H1 (cell line): Measurements from ENCODE around the gene IFI44L. TPM values are rescaled to one million over a fixed set of nuclear protein-coding genes. Genes with fewer than 3 reads are reported as not detected.

Source experiments
- CTCF ChIA-PET: fragments of 300-600 bp; sonication (Branson Sonifier 250); formaldehyde crosslinking; loops from one replicate; lab custom pipeline; 2021; ENCODE audit not compliant: partially characterized antibody; lab: Charles Lee
- POLR2A ChIA-PET: fragments of 300-600 bp; sonication (Branson Sonifier 250); formaldehyde crosslinking; loops from one replicate; lab custom pipeline; 2021; ENCODE audit warnings: inconsistent platforms; ENCODE audit not compliant: partially characterized antibody; lab: Charles Lee
- DNase-seq, 2 experiments: peaks; one replicate each; pipeline versions ENCODE4 v3.0.0 to v3.0.0-alpha.2; 2010 to 2022; ENCODE audit warnings: low spot score in 2 of 2, low read depth in 1 of 2, mixed read lengths in 1 of 2
- FAIRE-seq: peaks from 2 replicates; lab custom pipeline; 2011; peaks lifted over from hg19 to GRCh38; lab: Jason Lieb, UNC
- H2AFZ ChIP-seq: 2 replicates; pipeline ENCODE4 v1.8.1; 2012; ENCODE audit warnings: low read length, inconsistent platforms
- H2AK5ac ChIP-seq: 2 replicates; pipeline ENCODE4 v1.6.1; 2013; ENCODE audit warnings: low read depth, low read length
- H2BK120ac ChIP-seq: replicated peaks from 2 replicates; pipeline ENCODE3; 2013; ENCODE audit warnings: low read depth, low read length, inconsistent platforms
- H2BK12ac ChIP-seq: 2 replicates; pipeline ENCODE4 v1.6.1; 2013; ENCODE audit warnings: low read depth, low read length
- H2BK15ac ChIP-seq: 2 replicates; pipeline ENCODE4 v1.6.1; 2013; ENCODE audit warnings: low read length
- H2BK20ac ChIP-seq: 2 replicates; pipeline ENCODE4 v1.6.1; 2013; ENCODE audit warnings: low read length
- H2BK5ac ChIP-seq: 2 replicates; pipeline ENCODE4 v1.6.1; 2013; ENCODE audit warnings: low read depth, low read length
- H3K14ac ChIP-seq: 2 replicates; pipeline ENCODE4 v1.6.1; 2013; ENCODE audit warnings: inconsistent platforms; ENCODE audit not compliant: insufficient read length
- H3K18ac ChIP-seq: 2 replicates; pipeline ENCODE4 v1.6.1; 2013; ENCODE audit warnings: low read length; ENCODE audit errors: extremely low read depth
- H3K23ac ChIP-seq: 2 replicates; pipeline ENCODE4 v1.6.1; 2013; ENCODE audit warnings: inconsistent platforms; ENCODE audit not compliant: insufficient read length
- H3K23me2 ChIP-seq: 2 replicates; pipeline ENCODE4 v1.6.1; 2013; ENCODE audit warnings: low read depth, low read length
- H3K27ac ChIP-seq: 2 replicates; pipeline ENCODE4 v1.6.1; 2011; ENCODE audit warnings: low read depth, low read length, inconsistent platforms
- H3K27me3 ChIP-seq, 4 experiments: replicated peaks in 1 of 4; 1 replicate in 1 of 4; 2 replicates in 3 of 4; pipeline versions ENCODE4 v1.6.1 to v1.8.1; 2011 to 2013; ENCODE audit warnings: low read length in 3 of 4, mild to moderate bottlenecking in 3 of 4, inconsistent platforms in 2 of 4, mixed read lengths in 2 of 4, moderate library complexity in 1 of 4; ENCODE audit not compliant: control insufficient read depth in 3 of 4, insufficient read depth in 3 of 4; ENCODE audit errors: extremely low read depth in 1 of 4
- H3K36me3 ChIP-seq, 4 experiments: 2 replicates each; pipeline versions ENCODE4 v1.6.1 to v1.8.1; 2011 to 2013; ENCODE audit warnings: mild to moderate bottlenecking in 4 of 4, low read length in 3 of 4, moderate library complexity in 2 of 4, control low read depth in 1 of 4, inconsistent platforms in 1 of 4; ENCODE audit not compliant: insufficient read depth in 4 of 4, control insufficient read depth in 2 of 4
- H3K4ac ChIP-seq: replicated peaks from 2 replicates; pipeline ENCODE3; 2013; ENCODE audit warnings: low read length, low read depth, mixed read lengths, inconsistent platforms; ENCODE audit not compliant: insufficient read length
- H3K4me1 ChIP-seq, 4 experiments: replicated peaks in 1 of 4; 1 replicate in 1 of 4; 2 replicates in 3 of 4; pipeline versions ENCODE4 v1.6.1 to v1.8.1; 2011 to 2013; ENCODE audit warnings: low read length in 3 of 4, inconsistent platforms in 2 of 4, mixed read lengths in 1 of 4; ENCODE audit not compliant: insufficient read depth in 4 of 4, control insufficient read depth in 3 of 4
- H3K4me2 ChIP-seq, 2 experiments: 2 replicates each; pipeline versions ENCODE4 v1.6.1 to v1.8.1; 2011 to 2013; ENCODE audit warnings: low read depth in 2 of 2, low read length in 2 of 2, control low read depth in 1 of 2, inconsistent platforms in 1 of 2, mild to moderate bottlenecking in 1 of 2; ENCODE audit not compliant: insufficient read depth in 1 of 2
- H3K4me3 ChIP-seq, 4 experiments: fragments of 200-600, 300-600 bp in 1 of 4; sonication (generic), shearing (Covaris generic), sonication (Bioruptor Twin) in 1 of 4; 2 replicates each; pipeline versions ENCODE4 v1.5.1 to v1.8.1; 2011 to 2016; ENCODE audit warnings: low read length in 4 of 4, low read depth in 3 of 4, control low read depth in 2 of 4, inconsistent platforms in 2 of 4, mild to moderate bottlenecking in 2 of 4, mixed read lengths in 1 of 4, moderate library complexity in 1 of 4; ENCODE audit not compliant: insufficient read depth in 2 of 4; ENCODE audit errors: extremely low read depth in 1 of 4
- H3K56ac ChIP-seq: replicated peaks from 2 replicates; pipeline ENCODE3; 2013; ENCODE audit warnings: low read depth, mild to moderate bottlenecking, mixed read lengths, low read length, inconsistent platforms; ENCODE audit not compliant: insufficient read length
- H3K79me1 ChIP-seq: 2 replicates; pipeline ENCODE4 v1.6.1; 2013; ENCODE audit warnings: low read depth, low read length, control low read depth
- H3K79me2 ChIP-seq, 2 experiments: 2 replicates each; pipeline versions ENCODE4 v1.6.1 to v1.8.1; 2012 to 2013; ENCODE audit warnings: low read length in 2 of 2, mild to moderate bottlenecking in 2 of 2, inconsistent platforms in 1 of 2; ENCODE audit not compliant: insufficient read depth in 2 of 2, control insufficient read depth in 1 of 2
- H3K9ac ChIP-seq, 4 experiments: replicated peaks in 1 of 4; 1 replicate in 1 of 4; 2 replicates in 3 of 4; pipeline versions ENCODE4 v1.6.1 to v1.8.1; 2011 to 2013; ENCODE audit warnings: low read depth in 3 of 4, low read length in 3 of 4, control low read depth in 2 of 4, mild to moderate bottlenecking in 2 of 4, moderate library complexity in 2 of 4, inconsistent platforms in 1 of 4; ENCODE audit errors: extremely low read depth in 1 of 4
- H3K9me3 ChIP-seq, 2 experiments: 2 replicates each; pipeline versions ENCODE4 v1.6.1 to v1.8.1; 2012 to 2013; ENCODE audit warnings: mild to moderate bottlenecking in 2 of 2, moderate library complexity in 2 of 2, control low read depth in 1 of 2, inconsistent platforms in 1 of 2, low read depth in 1 of 2, low read length in 1 of 2, mixed read lengths in 1 of 2; ENCODE audit not compliant: insufficient read depth in 2 of 2
- H4K20me1 ChIP-seq, 2 experiments: replicated peaks in 1 of 2; 2 replicates each; pipeline versions ENCODE3 to v1.8.1; 2011 to 2013; ENCODE audit warnings: inconsistent platforms in 2 of 2, low read length in 2 of 2, mild to moderate bottlenecking in 1 of 2; ENCODE audit not compliant: insufficient read depth in 2 of 2, control insufficient read depth in 1 of 2
- H4K5ac ChIP-seq: 2 replicates; pipeline ENCODE4 v1.6.1; 2013; ENCODE audit warnings: low read length, low read depth, mixed read lengths, inconsistent platforms; ENCODE audit not compliant: insufficient read length
- H4K8ac ChIP-seq: 2 replicates; pipeline ENCODE4 v1.8.0; 2013; ENCODE audit warnings: mild to moderate bottlenecking, moderate library complexity, low read length, inconsistent platforms; ENCODE audit not compliant: insufficient read depth; ENCODE audit errors: extremely low read depth
- H4K91ac ChIP-seq: replicated peaks from 2 replicates; pipeline ENCODE3; 2013; ENCODE audit warnings: low read length, mixed read lengths, inconsistent platforms; ENCODE audit not compliant: insufficient read length
- BACH1 ChIP-seq: IDR thresholded peaks from 2 replicates; pipeline ENCODE4 v1.6.1; 2012; ENCODE audit warnings: low read length, improper control_type of control experiment
- CBX8 ChIP-seq: fragments of 300-800, 300-1000 bp; sonication (generic); IDR thresholded peaks from 2 replicates; pipeline ENCODE4 v1.7.1; 2016; ENCODE audit warnings: low read depth, low read length, borderline replicate concordance
- CEBPB ChIP-seq: IDR thresholded peaks from 2 replicates; pipeline ENCODE4 v1.6.1; 2012; ENCODE audit warnings: low read depth, low read length
- CTBP2 ChIP-seq: IDR thresholded peaks from 2 replicates; pipeline ENCODE4 v1.7.0; 2011; ENCODE audit warnings: borderline replicate concordance, mild to moderate bottlenecking, moderate library complexity, mixed read lengths, low read length; ENCODE audit not compliant: insufficient read depth, insufficient read length
- HDAC6 ChIP-seq: IDR thresholded peaks from one replicate; pipeline ENCODE4 v1.7.1; 2012; ENCODE audit warnings: low read depth, mild to moderate bottlenecking, inconsistent platforms, low read length, moderate library complexity
- MAFK ChIP-seq: IDR thresholded peaks from 2 replicates; pipeline ENCODE4 v1.6.1; 2012; ENCODE audit warnings: low read depth, mild to moderate bottlenecking, improper control_type of control experiment, low read length
- PHF8 ChIP-seq: fragments of 200-600 bp; sonication (generic); conservative IDR thresholded peaks from 2 replicates; pipeline ENCODE4 v1.7.1; 2012; ENCODE audit warnings: low read depth, mild to moderate bottlenecking, inconsistent platforms, low read length, moderate library complexity
- POLR2A ChIP-seq, 2 experiments: IDR thresholded peaks; 1 replicate in 1 of 2; 2 replicates in 1 of 2; pipeline ENCODE4 v1.6.1; 2011; ENCODE audit warnings: low read depth in 2 of 2, low read length in 2 of 2, mild to moderate bottlenecking in 2 of 2; ENCODE audit errors: control extremely low read depth in 1 of 2
- RAD21 ChIP-seq, 2 experiments: IDR thresholded peaks in 1 of 2; conservative IDR thresholded peaks in 1 of 2; 2 replicates each; pipeline ENCODE4 v1.6.1; 2011; ENCODE audit warnings: low read depth in 2 of 2, low read length in 2 of 2, improper control_type of control experiment in 1 of 2, inconsistent platforms in 1 of 2, mild to moderate bottlenecking in 1 of 2, moderate library complexity in 1 of 2
- RXRA ChIP-seq: IDR thresholded peaks from 2 replicates; pipeline ENCODE4 v1.6.1; 2011; ENCODE audit warnings: low read depth, mild to moderate bottlenecking, low read length, moderate library complexity; ENCODE audit not compliant: insufficient read depth
- SIRT6 ChIP-seq: IDR thresholded peaks from one replicate; pipeline ENCODE4 v1.7.1; 2012; ENCODE audit warnings: low read length, inconsistent platforms
- YY1 ChIP-seq: IDR thresholded peaks from 2 replicates; pipeline ENCODE4 v1.6.1; 2011; ENCODE audit warnings: low read depth, mild to moderate bottlenecking, low read length
- WGBS, 2 experiments: shearing (Covaris generic) in 1 of 2; methylation state at CpG; one replicate each; pipeline versions ENCODE4 v1.1.6 to v1.1.7; 2013 to 2015; ENCODE audit warnings: low lambda C conversion rate in 2 of 2, mixed read lengths in 2 of 2, inconsistent platforms in 1 of 2, low coverage in 1 of 2, missing lambda C conversion rate in 1 of 2; ENCODE audit not compliant: insufficient replicate concordance in 2 of 2, insufficient coverage in 1 of 2, insufficient read length in 1 of 2; ENCODE audit errors: extremely low coverage in 1 of 2, missing lambda C conversion rate in 1 of 2; 5-methylcytosine and 5-hydroxymethylcytosine counted together
- polyA plus RNA-seq, 7 experiments: library from polyadenylated mRNA; depleted of rRNA in 3 of 7; stranded (reverse) in 5 of 7; unstranded in 2 of 7; fragments of >200 nt in 5 of 7; fragments of 200-250 nt in 2 of 7; gene quantifications; 1 replicate in 5 of 7; 2 replicates in 1 of 7; 4 replicates in 1 of 7; pipeline versions ENCODE4 v1.2.1 to v1.2.3, GENCODE V29; 2011 to 2013; ENCODE audit warnings: missing spikeins in 2 of 7, mixed read lengths in 2 of 7
- total RNA-seq: library from RNA; stranded (reverse); fragmentation: NEBNext Ultra II Directional; extraction: Animal tissue kit (Norgen Biotek cat#: 25700); gene quantifications from 2 replicates; pipeline ENCODE4 v1.2.1, GENCODE V29; 2021

Gene IFI44L
- total and polyA plus RNA-seq, 2 of the 8 experiments (the other 6 are each of a cell fraction or from before 2014, with no cell fraction given), result not detected

- no peak overlapping the region for H3K14ac ChIP-seq
- H2BK120ac ChIP-seq, result no peak overlapping the region
- H4K91ac ChIP-seq, result no peak overlapping the region
- POLR2A ChIA-PET, result no interaction called here
- H3K18ac ChIP-seq, result no peak overlapping the region
- no peak overlapping the region for H2BK5ac ChIP-seq
- WGBS, 2 experiments, result 92% methylated on average over 7 of the region's 7 CpGs; no CpG with 5 or more reads in 1 of the 2 experiments
- TF ChIP-seq RXRA, result no peak
- no peak for TF ChIP-seq CTBP2
- TF ChIP-seq BACH1, result no peak
- TF ChIP-seq HDAC6, result no peak
- TF ChIP-seq SIRT6, result no peak
- no peak for TF ChIP-seq MAFK
- no peak for TF ChIP-seq CBX8
- no peak for TF ChIP-seq RAD21 (IDR thresholded peaks at IDR 0.05 in 1 of 2, conservative IDR thresholded peaks at IDR 0.05 in 1 of 2; ENCODE audit: low read depth in 2 of 2, low read length in 2 of 2)
- TF ChIP-seq POLR2A (IDR thresholded peaks at IDR 0.05; ENCODE audit: control extremely low read depth in 1 of 2, low read depth in 2 of 2, low read length in 2 of 2), result no peak
- TF ChIP-seq CEBPB, result no peak
- no peak for TF ChIP-seq PHF8
- no peak for TF ChIP-seq YY1
- H3K9ac ChIP-seq, result no peak overlapping the region
- H3K27ac ChIP-seq, result no peak overlapping the region
- FAIRE-seq, result no peak
- no peak overlapping the region for H4K8ac ChIP-seq
- no peak overlapping the region for H3K56ac ChIP-seq
- H3K4me3 ChIP-seq, result no peak overlapping the region
- H4K20me1 ChIP-seq, result no peaks in the 10 kb centered on the region
- no peaks in the 10 kb centered on the region for H3K23me2 ChIP-seq
- no peak overlapping the region for H2BK12ac ChIP-seq
- H3K23ac ChIP-seq, result no peak overlapping the region
- no peaks in the 10 kb centered on the region for H3K79me1 ChIP-seq
- H3K9me3 ChIP-seq, result no peaks in the 10 kb centered on the region
- no peak overlapping the region for H2BK20ac ChIP-seq
- H3K79me2 ChIP-seq, result no peaks in the 10 kb centered on the region
- no peaks in the 10 kb centered on the region for H3K36me3 ChIP-seq
- no peak overlapping the region for H4K5ac ChIP-seq
- DNase-seq, result no peak
- no peak overlapping the region for H2AK5ac ChIP-seq
- no peak overlapping the region for H3K4ac ChIP-seq
- H2AFZ ChIP-seq, result no peak overlapping the region
- no peaks in the 10 kb centered on the region for H3K27me3 ChIP-seq
- no peak overlapping the region for H2BK15ac ChIP-seq
- CTCF ChIA-PET, result interaction anchor here (0.8 to 1.3 kb wide), 3 partner anchors 12 to 1628 kb away, joined by 4 read pairs; no protein-coding TSS in a partner anchor
- H3K4me1 ChIP-seq, result no peaks in the 10 kb centered on the region
- H3K4me2 ChIP-seq, result no peak overlapping the region
These were observed 3.8 kb downstream of the IFI44L start for GRCh38 chr1:78624035-78624434.
